Activated T-cell treated with anti-CD3 and anti-CD28 coated beads for 4 hours (primary cell): Measurements from ENCODE around the gene FGF2.
"Not testable (repeated sequence)": the region's sequence is repeated elsewhere in the genome, so short reads cannot be mapped to it uniquely, and the experiment has no call there.

Experiments used
- DNase-seq: peaks from one replicate; pipeline ENCODE4 v3.0.0-alpha.2; 2020

Gene FGF2

DNA sequence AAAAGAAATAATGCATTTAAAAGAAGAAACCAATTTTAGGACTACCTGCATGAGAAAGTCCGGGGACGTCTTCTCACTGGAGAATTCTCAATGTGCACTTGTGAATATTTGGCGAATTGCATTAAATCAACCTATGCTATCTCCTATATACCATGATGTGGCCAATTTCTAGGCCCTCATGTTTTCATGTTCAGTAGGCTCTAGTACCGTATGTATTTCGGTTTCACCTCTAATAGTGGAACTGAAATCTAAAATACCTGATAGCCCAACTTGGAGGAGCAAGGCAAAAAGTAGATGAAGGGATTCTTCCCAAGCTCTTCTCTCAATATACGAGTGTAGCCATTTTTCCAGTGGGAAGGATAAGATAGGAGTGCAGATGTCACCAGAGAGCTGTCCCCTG, 11.4 kb upstream of the FGF2 start:
- DNase-seq: no peak

DNA sequence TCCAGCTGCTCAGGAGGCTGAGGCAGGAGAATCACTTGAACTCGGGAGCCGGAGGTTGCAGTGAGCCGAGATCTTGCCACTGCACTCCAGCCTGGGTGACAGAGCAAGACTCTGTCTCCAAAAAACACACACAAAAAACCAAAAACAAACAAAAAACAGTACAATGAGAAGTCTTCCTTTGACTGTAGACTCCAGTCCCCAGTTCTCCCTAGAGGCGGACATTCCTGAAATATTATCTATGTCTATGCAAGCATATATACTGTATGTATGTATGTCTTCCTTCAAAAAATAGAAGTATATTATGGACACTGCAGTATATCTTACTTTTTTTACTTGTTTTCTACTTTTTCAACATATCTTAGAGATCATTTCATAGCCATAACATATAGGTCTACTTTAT, 10.2 kb upstream of the FGF2 start:
- no peak for DNase-seq

DNA sequence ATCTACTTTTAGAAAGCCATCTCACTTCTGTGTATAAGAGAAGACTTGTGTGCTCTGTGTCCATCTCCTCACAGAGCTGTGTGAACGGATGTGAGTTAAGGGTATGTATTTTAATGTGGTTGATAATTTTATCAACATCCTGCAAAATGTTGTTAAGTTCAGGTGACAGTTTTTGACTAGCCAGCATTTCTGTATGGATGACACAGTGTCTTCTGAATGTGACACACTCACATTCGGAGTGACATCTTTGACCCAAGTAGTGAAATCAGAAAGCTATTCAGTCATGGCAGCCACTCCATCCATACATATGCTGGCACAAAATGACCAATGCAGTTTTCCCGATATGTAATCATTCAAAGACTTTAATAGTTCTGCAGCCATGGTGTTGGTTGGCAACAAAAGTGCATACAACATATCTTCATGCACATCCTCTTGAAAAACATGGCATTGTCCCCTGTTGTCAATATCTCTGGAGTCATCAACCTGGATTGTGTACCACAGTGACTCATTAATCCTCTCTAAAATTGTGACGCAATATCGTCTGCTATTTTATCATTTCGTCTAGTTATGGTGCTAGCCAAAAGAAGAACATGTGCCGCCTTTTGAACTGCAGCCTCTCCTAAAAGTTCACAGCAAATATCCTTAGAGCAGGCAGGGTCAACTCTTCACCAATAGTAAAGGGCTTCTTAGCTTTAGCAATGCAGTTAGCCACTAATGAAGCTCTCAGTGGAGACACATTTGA, 6.8 kb upstream of the FGF2 start:
- no peak for DNase-seq

DNA sequence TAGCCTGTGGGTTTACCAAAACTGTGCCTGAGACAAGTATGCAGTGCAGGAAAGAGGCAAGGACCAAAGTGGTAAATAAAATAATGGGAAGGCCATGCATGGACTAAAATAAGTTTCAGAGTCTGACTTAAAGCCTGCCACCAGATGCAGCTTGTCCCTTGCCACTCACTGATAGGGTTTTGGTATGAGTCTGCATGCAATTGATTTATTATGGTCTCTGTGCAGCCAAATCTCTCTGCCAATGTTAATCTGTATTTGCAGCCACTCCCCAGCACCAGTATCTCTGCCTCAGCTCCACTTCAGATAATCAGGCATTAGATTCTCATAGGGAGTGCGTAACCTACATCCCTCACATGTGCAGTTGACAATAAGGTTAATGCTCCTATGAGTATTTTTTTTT, 5.5 kb upstream of the FGF2 start:
- DNase-seq: no peak

DNA sequence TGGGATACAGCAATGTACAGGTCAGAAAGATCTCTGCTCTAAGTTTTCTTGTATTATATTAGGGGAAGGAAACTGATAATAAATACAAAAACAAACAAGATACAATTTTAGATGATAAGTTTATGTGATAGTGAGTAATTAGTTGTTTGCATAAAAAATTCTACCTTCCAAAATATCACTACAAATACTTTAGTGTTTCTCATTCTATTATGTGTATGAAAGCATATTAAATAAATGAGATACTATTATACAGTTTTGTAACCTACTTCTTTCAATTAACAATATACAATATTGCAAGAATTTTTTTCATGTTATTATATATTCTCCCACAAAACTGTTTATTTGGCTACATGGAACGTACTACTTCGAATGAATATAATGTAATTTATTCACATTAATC, 4.2 kb upstream of the FGF2 start:
- no peak for DNase-seq

DNA sequence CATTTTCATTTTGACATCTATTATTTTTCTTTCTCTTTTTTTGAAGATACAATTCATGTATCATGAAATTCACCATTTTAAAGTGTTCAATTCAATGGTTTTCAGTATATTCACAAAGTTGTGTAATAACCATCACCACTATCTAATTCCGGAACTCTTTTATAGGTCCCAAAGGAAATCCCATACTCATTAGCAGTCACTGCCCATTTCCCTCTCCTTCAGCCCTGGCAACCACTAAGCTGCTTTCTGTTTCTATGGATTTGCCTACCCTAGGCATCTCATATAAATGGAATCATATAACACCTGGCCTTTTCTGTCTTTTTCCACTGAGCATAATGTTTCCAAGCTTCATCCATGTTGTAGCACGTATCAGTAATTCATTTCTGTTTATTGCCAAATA, 3.2 kb upstream of the FGF2 start:
- DNase-seq: no peak

DNA sequence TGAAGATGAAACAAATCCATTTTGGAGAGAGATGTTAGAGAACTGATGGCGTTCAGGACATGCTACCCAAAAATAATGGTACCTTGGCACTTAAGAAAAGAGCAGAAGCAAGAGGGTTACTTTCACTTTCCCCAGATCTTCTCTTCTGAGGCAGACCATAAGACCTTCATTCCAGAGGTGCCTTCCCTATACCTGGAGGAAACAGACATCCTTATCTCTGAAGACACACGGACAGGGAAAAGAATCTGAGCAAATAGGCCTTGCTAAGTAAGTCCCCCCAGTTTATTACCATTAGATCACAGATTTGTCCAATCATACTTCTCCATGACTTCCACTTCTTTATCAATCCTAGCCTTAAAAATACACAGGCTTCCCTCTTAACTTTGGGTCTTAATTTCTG, 2.0 kb upstream of the FGF2 start:
- DNase-seq: no peak

DNA sequence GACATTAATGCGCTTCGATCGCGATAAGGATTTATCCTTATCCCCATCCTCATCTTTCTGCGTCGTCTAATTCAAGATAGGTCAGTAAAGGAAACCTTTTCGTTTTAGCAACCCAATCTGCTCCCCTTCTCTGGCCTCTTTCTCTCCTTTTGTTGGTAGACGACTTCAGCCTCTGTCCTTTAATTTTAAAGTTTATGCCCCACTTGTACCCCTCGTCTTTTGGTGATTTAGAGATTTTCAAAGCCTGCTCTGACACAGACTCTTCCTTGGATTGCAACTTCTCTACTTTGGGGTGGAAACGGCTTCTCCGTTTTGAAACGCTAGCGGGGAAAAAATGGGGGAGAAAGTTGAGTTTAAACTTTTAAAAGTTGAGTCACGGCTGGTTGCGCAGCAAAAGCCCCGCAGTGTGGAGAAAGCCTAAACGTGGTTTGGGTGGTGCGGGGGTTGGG, 528 bp upstream of the FGF2 start:
- DNase-seq: no peak

DNA sequence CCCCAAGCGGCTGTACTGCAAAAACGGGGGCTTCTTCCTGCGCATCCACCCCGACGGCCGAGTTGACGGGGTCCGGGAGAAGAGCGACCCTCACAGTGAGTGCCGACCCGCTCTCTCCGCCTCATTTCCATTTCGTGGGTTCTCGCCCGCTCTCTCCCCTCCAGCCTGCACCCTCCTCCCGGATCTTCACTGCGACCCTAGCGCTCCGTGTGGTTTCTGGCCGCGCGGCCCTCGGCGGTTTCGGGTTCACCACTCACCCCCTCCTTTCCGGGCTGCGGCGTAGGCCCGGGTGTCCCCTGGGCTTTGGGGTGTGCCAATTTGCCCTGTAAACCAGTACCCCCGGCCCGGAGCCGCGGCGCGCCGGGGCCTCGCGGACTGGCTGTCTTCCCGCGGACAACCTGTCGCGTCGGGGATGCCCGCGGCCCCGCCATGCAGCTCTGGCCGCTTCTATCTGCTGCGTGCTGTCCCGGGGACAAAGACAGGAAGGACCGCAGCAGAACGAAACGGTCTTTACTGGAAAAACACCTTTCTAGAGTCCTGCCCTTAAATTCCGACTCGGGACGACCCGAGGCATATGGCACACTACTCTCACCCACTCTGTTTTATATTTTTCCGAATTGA, 737 bp downstream of the FGF2 start:
- DNase-seq: no peak

DNA sequence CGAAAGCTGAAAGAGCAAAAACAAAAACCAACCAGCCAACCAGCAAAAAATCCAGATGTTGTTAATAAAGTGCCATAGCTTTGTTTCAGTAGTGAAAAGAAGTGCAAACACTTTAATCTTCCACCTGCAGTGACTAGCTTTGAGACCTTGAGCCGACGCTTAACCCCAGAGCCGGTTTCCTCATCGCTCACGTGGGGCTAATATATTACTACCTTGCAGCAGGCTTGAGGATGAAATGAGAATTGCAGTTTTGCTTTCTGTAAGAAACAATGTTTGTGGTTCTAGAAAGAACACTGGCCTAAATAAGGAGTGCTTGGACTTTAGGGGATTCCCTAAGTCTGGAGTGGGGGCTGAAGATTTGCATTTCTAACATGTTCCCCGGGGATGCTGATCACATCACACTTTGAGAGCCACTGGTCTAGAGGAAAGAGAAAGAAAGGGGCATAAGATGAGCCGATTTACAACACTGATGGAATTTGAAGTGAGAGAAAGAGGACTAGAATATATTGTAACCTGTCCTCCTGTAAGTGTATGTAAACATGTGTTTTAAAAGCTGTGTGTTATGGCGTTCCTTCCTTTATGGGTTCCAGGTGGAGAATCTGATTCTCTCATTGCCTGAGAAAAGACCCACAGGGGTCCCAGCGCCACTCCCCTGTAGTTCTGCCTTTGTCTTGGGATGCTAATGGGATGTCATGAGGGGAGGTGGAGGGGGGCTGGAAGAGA, 1.4 kb downstream of the FGF2 start:
- DNase-seq: peak; percentile 4

DNA sequence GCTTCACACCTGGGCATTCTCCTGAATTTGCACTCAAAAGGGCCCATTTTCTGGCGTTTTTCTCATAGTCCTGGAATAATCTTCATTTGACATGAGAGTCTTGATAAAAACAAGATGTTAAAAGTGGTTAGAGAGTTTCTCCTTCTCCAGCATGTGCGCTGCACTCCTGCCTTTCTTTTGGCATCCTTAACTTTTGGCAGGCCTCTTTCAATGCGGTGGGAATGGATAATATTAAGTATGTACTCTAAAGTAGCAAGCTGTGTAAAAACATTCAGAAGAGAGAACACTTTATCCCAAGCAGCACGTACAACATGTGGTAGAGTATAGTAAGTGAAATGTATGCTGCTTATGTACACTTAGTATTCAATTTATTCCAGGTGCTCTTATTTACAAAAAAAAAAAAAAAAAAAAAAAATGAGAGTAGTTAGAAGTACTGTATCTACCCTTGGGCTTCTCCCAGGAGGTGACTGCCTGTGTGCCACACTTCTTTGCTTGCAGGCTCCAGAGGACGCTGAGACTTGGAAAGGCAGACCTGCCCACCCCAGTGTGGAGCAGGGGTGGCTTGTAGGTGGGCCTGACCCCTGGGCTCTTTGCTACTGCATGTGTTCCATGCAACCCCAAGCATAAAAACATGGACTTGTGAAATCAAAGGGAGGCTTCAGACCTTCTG, 3.9 kb downstream of the FGF2 start:
- DNase-seq: no peak

DNA sequence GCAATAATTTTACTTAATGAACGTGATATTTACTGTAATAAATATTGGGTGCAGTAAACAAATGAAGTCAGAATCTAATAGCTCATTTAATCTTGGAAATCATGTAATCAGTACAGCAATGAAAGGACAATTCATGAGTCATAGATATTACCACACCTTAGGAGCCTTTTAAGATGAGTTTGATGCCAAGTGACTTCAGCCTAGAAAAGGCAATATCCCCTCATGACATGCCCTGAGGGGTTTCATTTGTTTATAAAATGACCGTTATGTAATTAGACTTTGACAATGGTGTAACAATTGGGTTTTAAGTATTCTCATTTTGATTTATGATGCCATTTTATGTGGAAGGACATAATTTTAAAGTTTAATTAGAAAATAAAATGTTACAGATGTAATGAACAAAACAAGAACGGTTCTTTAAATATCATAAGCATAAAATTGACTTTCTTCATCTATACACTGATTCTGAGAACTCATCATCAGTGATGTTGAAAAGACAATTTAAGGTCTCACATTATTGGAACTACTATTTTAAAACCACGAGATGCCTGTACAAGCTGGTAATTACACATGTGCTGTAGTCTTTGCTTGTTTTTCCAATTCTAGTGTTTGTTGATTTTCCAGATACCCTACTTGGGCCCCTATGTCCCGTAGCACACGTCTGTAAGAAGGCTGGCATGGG, 5.0 kb downstream of the FGF2 start:
- no peak for DNase-seq

DNA sequence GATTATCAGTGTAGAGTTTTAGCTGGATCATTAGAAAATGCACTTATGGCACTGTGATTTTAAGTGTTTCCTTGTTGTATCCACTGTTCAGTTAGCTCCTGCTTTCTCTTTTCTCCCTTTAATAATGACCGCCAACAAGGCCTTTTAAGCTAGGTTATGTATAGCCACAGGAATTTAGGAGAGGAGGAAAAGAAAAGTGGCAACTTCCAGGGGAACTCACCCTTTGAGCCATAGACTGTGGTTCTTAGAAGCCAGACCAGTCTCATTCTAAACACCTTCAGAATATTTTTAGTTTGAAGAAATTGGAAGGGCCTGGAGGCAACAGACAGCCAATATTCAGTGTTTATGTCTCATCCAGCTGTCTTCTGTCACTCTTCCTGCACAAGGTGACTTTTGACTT, 6.1 kb downstream of the FGF2 start:
- no peak for DNase-seq

DNA sequence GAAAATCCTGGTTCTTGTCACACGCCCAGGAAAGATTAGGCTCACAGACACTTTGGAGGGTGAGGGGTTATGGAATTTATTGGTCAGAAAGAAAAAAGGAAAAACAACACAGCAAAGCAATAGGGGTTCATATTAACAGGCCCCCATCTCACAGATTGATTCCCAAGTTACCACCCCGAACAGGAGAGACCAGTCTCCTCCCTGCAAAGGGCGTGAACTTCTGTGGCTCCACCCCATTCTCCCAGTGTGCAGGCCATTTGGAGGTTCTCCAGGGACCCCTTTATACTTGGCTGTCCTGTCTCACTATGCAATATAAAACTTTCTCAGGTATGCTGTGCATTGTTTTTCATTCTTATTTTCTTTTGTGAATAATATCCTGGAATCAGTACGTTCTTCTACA, 7.4 kb downstream of the FGF2 start:
- no peak for DNase-seq

DNA sequence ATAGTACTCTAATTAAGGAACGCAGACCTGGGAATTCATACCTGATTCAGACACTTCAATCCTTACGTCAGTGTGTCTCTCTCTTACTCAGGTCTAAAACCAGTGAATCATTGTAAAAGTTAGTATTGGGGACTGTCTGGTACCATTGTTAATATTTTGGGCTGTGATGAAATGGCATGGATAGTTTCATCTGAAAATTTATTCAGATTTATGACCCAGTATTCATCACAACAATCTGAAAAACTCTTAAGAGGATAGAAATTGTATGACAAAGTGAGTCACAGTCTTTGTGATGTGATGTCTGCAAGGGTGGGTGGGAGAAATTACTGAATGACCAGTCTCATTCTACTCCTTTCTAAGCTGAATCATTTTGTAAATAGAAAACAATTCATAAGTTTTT, 10.3 kb downstream of the FGF2 start:
- no peak for DNase-seq

DNA sequence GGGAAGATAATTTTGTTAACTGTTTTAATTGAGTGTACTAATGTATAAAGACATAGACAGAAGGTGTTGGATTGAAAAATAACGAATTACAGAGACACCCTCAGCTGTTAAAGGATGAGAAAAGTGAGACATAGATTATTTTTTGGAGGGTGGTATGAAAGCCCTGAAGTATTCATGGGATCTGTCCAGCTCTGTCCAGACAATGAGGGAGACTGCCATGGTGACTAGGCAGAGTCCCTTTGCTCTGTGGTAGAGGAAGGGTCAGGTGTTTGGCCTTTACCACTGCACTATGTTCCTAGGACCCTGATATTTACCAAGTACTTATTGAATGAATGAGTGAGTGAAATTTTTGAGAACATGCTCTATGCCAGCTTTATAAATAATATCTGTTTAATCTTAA, 11.4 kb downstream of the FGF2 start:
- no peak for DNase-seq

DNA sequence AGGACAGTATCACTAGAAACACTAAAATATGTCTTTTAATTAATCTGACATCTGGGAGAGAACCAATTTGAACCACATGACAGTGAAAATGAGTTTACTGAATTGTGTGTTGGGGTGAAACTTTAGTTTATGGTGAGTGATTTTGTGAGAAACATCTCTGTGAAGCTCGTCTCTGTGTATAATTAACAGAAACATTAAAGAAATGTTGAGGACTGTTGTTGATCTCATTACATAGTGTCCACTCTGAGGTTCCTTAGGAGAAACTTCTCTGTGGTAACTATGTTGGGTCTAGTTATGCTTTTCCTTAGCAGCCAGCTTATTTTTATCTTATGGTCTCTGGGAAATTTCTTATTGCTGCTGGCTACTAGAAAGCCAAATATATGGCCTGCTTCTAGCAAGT, 15.8 kb downstream of the FGF2 start:
- DNase-seq: no peak

DNA sequence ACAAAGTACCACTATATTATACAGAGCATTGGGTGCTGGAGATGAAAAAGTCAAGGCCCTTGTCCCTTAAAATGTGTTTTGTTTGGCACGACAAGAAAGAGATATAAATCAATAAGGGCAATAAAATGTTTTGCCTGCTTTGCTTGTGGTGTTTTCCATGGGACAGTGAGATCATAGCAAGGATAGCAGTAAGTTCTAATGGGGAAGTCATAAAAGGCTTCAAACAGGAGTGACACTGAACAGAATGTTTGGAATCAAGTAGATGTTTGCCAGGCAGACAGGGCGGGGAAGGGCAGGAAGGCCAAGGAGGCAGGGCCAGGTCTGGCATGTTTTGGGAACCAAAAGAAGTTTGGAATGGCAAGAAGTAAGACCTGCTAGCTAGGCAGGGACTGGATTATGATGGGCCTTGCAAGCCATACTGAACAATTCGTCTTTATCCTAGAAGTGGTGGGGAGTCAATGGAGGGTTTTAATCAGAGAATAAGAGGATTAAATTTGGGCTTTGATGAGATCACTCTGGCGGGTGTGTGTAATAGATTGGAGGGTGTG, 16.4 kb downstream of the FGF2 start:
- no peak for DNase-seq

DNA sequence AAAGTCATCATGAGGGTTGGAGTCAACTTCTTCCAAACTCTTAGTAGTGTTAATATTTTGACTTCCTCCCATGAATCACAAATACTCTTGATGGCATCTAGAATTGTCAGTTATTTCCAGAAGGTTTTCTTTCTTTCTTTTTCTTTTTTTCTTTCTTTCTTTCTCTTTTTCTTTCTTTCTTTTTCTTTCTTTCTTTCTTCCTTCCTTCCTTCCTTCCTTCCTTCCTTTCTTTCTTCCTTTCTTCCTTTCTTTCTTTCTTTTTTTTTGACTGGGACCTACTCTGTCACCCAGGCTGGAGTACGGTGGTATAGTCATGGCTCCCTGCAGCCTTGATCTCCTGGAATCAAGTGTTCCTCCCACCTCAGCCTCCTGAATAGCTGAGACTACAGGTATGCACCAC, 17.8 kb downstream of the FGF2 start:
- DNase-seq: not testable (repeated sequence)

DNA sequence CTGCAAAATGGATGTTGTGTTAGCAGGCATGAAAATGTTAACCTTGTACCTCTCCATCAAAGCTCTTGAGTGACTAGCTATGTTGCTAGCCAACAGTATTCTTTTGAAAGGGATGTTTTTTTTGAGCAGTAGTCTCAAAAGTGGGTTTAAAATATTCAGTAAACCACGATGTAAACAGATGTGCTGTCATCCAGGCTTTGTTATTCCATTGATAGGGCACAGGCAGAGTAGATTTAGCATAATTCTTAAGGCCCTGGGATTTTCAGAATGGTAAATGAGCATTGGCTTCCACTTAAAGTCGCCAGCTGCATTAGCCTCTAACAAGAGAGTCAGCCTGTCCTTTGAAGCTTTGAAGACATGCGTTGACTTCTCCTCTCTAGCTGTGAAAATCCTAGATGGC, 18.4 kb downstream of the FGF2 start:
- DNase-seq: no peak

DNA sequence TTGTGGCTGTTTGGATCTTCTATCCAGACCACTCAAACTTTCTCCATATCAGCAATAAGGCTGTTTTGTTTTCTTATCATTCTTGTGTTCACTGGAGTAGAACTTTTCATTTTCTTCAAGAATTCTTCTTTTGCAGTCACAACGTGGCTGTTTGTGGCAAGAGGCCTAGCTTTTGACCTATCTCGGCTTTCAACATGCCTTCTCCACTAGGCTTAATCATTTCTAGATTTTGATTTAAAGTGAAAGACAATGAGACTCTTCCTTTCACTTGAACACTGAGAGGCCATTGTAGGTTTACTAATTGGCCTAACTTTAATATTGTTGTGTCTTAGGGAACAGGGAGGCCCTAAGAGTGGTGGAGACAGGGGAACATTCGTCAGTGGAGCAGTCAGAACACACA, 19.1 kb downstream of the FGF2 start:
- DNase-seq: no peak

DNA sequence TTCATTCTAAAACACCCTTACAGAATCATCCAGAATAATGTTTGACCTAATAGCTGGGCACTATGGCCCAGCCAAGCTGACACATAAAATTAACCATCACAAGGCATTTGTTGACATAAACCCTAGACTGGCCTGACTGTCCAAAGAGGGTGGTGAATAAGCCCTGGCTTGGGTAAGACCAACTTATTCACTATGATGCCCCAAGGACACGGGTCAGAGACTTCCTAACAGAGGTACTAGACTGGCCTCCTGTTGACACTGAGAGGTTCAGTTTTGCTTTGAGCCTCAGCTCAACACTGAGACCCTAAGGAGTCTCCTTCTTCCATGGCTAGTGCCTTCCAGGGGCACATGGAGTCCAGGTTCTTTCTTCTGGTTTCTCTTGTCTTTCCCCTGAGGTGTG, 21.3 kb downstream of the FGF2 start:
- no peak for DNase-seq

DNA sequence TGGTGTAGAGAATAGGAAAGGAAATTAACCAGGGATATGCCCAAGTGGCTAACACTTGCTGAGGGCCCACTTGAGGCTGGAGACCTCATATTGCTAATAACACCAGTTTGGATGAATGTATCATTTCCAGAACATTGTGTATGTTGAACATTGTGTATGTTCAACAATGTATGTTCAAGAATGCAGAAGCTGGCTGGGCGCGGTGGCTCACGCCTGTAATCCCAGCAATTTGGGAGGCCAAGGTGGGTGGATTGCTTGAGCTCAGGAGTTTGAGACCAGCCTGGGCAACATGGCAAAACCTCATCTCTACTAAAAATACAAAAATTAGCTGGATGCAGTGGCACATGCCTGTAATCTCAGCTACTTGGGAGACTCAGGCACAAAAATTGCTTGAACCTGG, 23.2 kb downstream of the FGF2 start:
- not testable (repeated sequence) for DNase-seq
